ENCODE measurements around the gene TM7SF2. TPM values are rescaled to one million over a fixed set of nuclear protein-coding genes. Genes with fewer than 3 reads are reported as not detected.

The TM7SF2 gene
- total and polyA plus RNA-seq, 2 of the 13 experiments (the other 11 are each of a cell fraction or from before 2014, with no cell fraction given) = 56.0 to 66.9 TPM

DNA sequence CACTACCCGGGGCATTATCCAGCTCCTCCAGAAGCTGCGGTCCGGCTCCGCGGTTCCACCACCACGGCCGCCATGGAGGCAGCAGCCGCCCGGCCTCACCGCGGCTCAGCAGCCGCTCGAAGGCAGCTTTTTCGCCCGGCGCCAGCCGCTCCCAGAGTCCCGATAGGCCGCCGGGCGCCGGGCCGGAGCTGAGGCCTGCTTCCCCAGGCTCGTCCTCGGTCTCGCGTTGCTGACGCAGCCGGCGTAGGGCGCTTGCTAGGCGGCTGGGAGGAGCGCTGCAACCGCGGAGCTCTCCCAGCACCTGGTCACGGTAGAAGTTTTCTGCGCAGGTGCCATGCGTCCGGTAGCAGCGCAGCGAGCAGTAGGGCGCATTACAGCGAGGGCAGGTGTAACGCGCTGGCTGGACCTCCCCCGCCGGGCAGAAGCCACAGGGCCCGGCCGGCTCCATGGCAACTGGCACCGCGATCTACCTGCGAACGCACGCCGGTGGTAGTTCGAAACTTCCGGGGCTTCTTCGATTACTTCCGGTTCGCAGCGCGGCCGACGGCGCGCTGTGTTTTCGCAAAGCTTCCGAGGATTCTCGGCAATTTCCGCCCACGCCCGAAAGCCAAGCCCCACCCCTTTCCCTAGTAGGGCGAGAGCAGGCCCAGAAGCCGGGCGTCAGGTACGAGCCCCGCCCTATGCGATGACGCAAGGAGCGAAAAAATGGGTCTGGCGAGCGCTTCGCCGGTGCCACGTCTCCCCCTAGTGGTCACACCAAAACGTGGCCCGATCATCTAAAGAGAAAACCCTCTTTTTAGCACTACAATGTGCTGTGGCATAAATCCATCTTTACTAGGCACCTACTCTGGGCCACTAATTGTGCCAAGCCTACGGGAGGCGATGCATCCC lies 5.8 kb downstream of the TM7SF2 start, which contains the start of gene ZNHIT2 (continued):
- TF ChIP-seq ZNF614 (CRISPR knock-in tag; IDR thresholded peaks at IDR 0.05; ENCODE audit: borderline replicate concordance) (no peak), ZSCAN12 (CRISPR knock-in tag; IDR thresholded peaks at IDR 0.05) (no peak), SSRP1 (CRISPR knock-in tag; IDR thresholded peaks at IDR 0.05) (no peak; the same call in 1 of the 2 replicates), SRSF1 (optimal IDR thresholded peaks at IDR 0.05; ENCODE audit: low read depth, low read length) (no peak), ZNF839 (CRISPR knock-in tag; IDR thresholded peaks at IDR 0.05; ENCODE audit: borderline replicate concordance) (no peak), JUN (CRISPR knock-in tag; IDR thresholded peaks at IDR 0.05) (0 out of 2 replicates have a peak, but pooled peaks have one; percentile 47), NR3C1 (CRISPR knock-in tag; IDR thresholded peaks at IDR 0.05) (no peak), SKI (IDR thresholded peaks at IDR 0.05; ENCODE audit: partially characterized antibody) (no peak), ZNF790 (CRISPR knock-in tag; IDR thresholded peaks at IDR 0.05; ENCODE audit: borderline replicate concordance) (peak; percentile 81; the same call in 1 of the 2 replicates), MAZ (IDR thresholded peaks at IDR 0.05; ENCODE audit: borderline replicate concordance, low read depth, low read length) (0 out of 2 replicates have a peak, but pooled peaks have one; percentile 53), MAZ (CRISPR knock-in tag; IDR thresholded peaks at IDR 0.05; ENCODE audit: low read depth) (peak; percentile 88), ZFP82 (CRISPR knock-in tag; IDR thresholded peaks at IDR 0.05; ENCODE audit: borderline replicate concordance) (peak; percentile 95), HNRNPH1 (optimal IDR thresholded peaks at IDR 0.05; ENCODE audit: low read depth, low read length) (no peak), ZNF446 (CRISPR knock-in tag; IDR thresholded peaks at IDR 0.05) (no peak), RFXAP (CRISPR knock-in tag; IDR thresholded peaks at IDR 0.05; ENCODE audit: borderline replicate concordance) (no peak), ZNF775 (CRISPR knock-in tag; IDR thresholded peaks at IDR 0.05; ENCODE audit: borderline replicate concordance) (0 out of 2 replicates have a peak, but pooled peaks have one; percentile 27), ZSCAN31 (CRISPR knock-in tag; IDR thresholded peaks at IDR 0.05; ENCODE audit: low read depth) (peak; percentile 87), ELF1 (CRISPR knock-in tag; IDR thresholded peaks at IDR 0.05) (peak; percentile 91), NR1H2 (CRISPR knock-in tag; IDR thresholded peaks at IDR 0.05; ENCODE audit: borderline replicate concordance, low read depth) (no peak), SCMH1 (CRISPR knock-in tag; IDR thresholded peaks at IDR 0.05; ENCODE audit: borderline replicate concordance) (no peak), HNRNPLL (IDR thresholded peaks at IDR 0.05; ENCODE audit: low read depth, low read length, poor library complexity, severe bottlenecking) (peak; percentile 89), ZFP41 (CRISPR knock-in tag; IDR thresholded peaks at IDR 0.05; ENCODE audit: borderline replicate concordance) (no peak), SP5 (CRISPR knock-in tag; IDR thresholded peaks at IDR 0.05; ENCODE audit: borderline replicate concordance, low read depth) (0 out of 2 replicates have a peak, but pooled peaks have one; percentile 16), HOXA7 (CRISPR knock-in tag; IDR thresholded peaks at IDR 0.05) (no peak)
- TF ChIP-seq, protein P1, sequence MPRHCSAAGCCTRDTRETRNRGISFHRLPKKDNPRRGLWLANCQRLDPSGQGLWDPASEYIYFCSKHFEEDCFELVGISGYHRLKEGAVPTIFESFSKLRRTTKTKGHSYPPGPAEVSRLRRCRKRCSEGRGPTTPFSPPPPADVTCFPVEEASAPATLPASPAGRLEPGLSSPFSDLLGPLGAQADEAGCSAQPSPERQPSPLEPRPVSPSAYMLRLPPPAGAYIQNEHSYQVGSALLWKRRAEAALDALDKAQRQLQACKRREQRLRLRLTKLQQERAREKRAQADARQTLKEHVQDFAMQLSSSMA (CRISPR knock-in tag; IDR thresholded peaks at IDR 0.05) = no peak
- TF ChIP-seq, protein P2, sequence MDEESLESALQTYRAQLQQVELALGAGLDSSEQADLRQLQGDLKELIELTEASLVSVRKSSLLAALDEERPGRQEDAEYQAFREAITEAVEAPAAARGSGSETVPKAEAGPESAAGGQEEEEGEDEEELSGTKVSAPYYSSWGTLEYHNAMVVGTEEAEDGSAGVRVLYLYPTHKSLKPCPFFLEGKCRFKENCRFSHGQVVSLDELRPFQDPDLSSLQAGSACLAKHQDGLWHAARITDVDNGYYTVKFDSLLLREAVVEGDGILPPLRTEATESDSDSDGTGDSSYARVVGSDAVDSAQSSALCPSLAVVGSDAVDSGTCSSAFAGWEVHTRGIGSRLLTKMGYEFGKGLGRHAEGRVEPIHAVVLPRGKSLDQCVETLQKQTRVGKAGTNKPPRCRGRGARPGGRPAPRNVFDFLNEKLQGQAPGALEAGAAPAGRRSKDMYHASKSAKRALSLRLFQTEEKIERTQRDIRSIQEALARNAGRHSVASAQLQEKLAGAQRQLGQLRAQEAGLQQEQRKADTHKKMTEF (CRISPR knock-in tag; IDR thresholded peaks at IDR 0.05) = peak; percentile 67
- TF ChIP-seq, protein P3, sequence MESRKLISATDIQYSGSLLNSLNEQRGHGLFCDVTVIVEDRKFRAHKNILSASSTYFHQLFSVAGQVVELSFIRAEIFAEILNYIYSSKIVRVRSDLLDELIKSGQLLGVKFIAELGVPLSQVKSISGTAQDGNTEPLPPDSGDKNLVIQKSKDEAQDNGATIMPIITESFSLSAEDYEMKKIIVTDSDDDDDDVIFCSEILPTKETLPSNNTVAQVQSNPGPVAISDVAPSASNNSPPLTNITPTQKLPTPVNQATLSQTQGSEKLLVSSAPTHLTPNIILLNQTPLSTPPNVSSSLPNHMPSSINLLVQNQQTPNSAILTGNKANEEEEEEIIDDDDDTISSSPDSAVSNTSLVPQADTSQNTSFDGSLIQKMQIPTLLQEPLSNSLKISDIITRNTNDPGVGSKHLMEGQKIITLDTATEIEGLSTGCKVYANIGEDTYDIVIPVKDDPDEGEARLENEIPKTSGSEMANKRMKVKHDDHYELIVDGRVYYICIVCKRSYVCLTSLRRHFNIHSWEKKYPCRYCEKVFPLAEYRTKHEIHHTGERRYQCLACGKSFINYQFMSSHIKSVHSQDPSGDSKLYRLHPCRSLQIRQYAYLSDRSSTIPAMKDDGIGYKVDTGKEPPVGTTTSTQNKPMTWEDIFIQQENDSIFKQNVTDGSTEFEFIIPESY (CRISPR knock-in tag; IDR thresholded peaks at IDR 0.05) = no peak; the same call in 1 of the 2 replicates

Measured in HepG2 (cell line).